ENCODE data around the gene MXI1. TPM values are rescaled to one million over a fixed set of nuclear protein-coding genes. Genes with fewer than 3 reads are reported as not detected.

MXI1 gene
- total RNA-seq, 5 donors from 2014 or later (not counting 1 experiment from before 2014, with no cell fraction given), result 40.2 to 54.1 (median 44.4) TPM

- H3K27me3 ChIP-seq (replicated peaks in 1 of 2; ENCODE audit: control insufficient read depth in 2 of 2, extremely low read depth in 1 of 2, insufficient read depth in 2 of 2, low read length in 1 of 2), result no peaks in the 10 kb centered on the region
- no peaks in the 10 kb centered on the region for H3K9me3 ChIP-seq
- Mint-ChIP-seq H3K4me1 (peaks cover 39 to 47% (median 45%) of the 10 kb centered on the region in 3 donors), H3K4me3 (peak overlapping the region; percentile 89 to 96 (median 94)), H3K9me3 (no peaks in the 10 kb centered on the region), H3K36me3 (peaks cover 14% of the 10 kb centered on the region), H3K27ac (peak overlapping the region; percentile 98 to 100), H3K27me3 (no peaks in the 10 kb centered on the region)
- peak; percentile 44 to 53 (median 49) for ATAC-seq (replicated peaks in 1 of 4)
- CTCF ChIA-PET, result interaction anchor here (0.6 to 4.1 kb wide), 32 partner anchors 8 to 592 kb away, joined by 3 to 56 read pairs (median 4); no protein-coding TSS in a partner anchor
- POLR2A ChIA-PET, result interaction anchor here (0.7 to 1.4 kb wide), 6 partner anchors 47 to 261 kb away, joined by 4 to 7 read pairs (median 4); partner anchors contain the start of gene SMC3 (in 1 of the 2)
- peak in 32 of 35 experiments; percentile 12 to 85 (median 53) for DNase-seq
- peak overlapping the region; percentile 83 for H3K27ac ChIP-seq (ENCODE audit: low read length)
- 41% methylated on average over 3 of the region's 17 CpGs for WGBS (ENCODE audit: insufficient coverage)
- H3K36me3 ChIP-seq (ENCODE audit: control insufficient read depth in 2 of 2, extremely low read depth in 1 of 2, insufficient read depth in 1 of 2, low read length in 1 of 2), result peaks cover 0 to 26% of the 10 kb centered on the region in 2 donors
- peaks cover 14 to 36% of the 10 kb centered on the region in 2 experiments for H3K4me1 ChIP-seq (ENCODE audit: control insufficient read depth in 1 of 2, extremely low read depth in 1 of 2, insufficient read depth in 2 of 2, low read length in 2 of 2)
- peak overlapping the region in 1 of 2 donors; percentile 13 for H3K4me3 ChIP-seq (ENCODE audit: control insufficient read depth in 1 of 2, extremely low read depth in 1 of 2, low read length in 1 of 2)
Observed at GRCh38 chr10:110305767-110306451, 98.5 kb downstream of the MXI1 start.

GRCh38 chr10:110306452-110306768 is 99.0 kb downstream of the MXI1 start:
- Histone ChIP-seq H3K4me1 (ENCODE audit: control insufficient read depth in 1 of 2, extremely low read depth in 1 of 2, insufficient read depth in 2 of 2, low read length in 2 of 2) (peaks cover 14 to 32% of the 10 kb centered on the region in 2 experiments), H3K27ac (ENCODE audit: low read length) (no peak overlapping the region), H3K36me3 (ENCODE audit: control insufficient read depth in 2 of 2, extremely low read depth in 1 of 2, insufficient read depth in 1 of 2, low read length in 1 of 2) (peaks cover 0 to 21% of the 10 kb centered on the region in 2 donors), H3K9me3 (no peaks in the 10 kb centered on the region), H3K4me3 (ENCODE audit: control insufficient read depth in 1 of 2, extremely low read depth in 1 of 2, low read length in 1 of 2) (no peak overlapping the region), H3K27me3 (replicated peaks in 1 of 2; ENCODE audit: control insufficient read depth in 2 of 2, extremely low read depth in 1 of 2, insufficient read depth in 2 of 2, low read length in 1 of 2) (no peaks in the 10 kb centered on the region)
- Mint-ChIP-seq H3K27ac (peak overlapping the region; percentile 29 to 98), H3K9me3 (no peaks in the 10 kb centered on the region), H3K4me3 (peak overlapping the region; percentile 89 to 96 (median 94)), H3K4me1 (peaks cover 35 to 44% (median 44%) of the 10 kb centered on the region in 3 donors), H3K36me3 (peaks cover 12% of the 10 kb centered on the region), H3K27me3 (no peaks in the 10 kb centered on the region)
- ChIA-PET CTCF (interaction anchor here (0.6 to 4.1 kb wide), 25 partner anchors 10 to 334 kb away, joined by 3 to 56 read pairs (median 4); no protein-coding TSS in a partner anchor), POLR2A (interaction anchor here in 1 of 2 donors (0.7 kb wide), 1 partner anchor 97 kb away, joined by 7 read pairs; no protein-coding TSS in a partner anchor)
- DNase-seq (no peak), ATAC-seq (replicated peaks in 1 of 4) (no peak)
- WGBS (ENCODE audit: insufficient coverage), result no CpG with 5 or more reads among the region's 2 CpGs

DNA sequence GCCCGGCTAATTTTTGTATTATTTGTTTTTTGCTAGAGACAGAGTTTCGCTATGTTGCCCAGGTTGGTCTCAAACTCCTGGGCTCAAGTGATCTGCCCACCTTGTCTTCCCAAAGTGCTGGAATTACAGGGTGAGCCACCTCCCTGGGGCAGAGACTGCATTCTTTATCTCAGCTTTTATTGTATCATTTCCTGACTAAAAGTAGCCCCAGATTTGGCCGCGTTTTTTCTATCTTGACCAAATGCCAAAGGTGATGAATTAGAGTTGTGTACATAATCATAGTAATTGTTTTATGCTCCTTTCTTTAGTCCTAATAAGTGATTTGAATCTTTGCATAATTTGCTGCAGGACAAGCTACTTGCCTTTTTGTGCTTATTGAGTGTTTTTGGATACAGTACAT is 100.4 kb downstream of the MXI1 start:
- Histone ChIP-seq H3K4me1 (ENCODE audit: control insufficient read depth in 1 of 2, extremely low read depth in 1 of 2, insufficient read depth in 2 of 2, low read length in 2 of 2) (peaks cover 9 to 21% of the 10 kb centered on the region in 2 experiments), H3K27me3 (replicated peaks in 1 of 2; ENCODE audit: control insufficient read depth in 2 of 2, extremely low read depth in 1 of 2, insufficient read depth in 2 of 2, low read length in 1 of 2) (no peaks in the 10 kb centered on the region), H3K4me3 (ENCODE audit: control insufficient read depth in 1 of 2, extremely low read depth in 1 of 2, low read length in 1 of 2) (no peak overlapping the region), H3K36me3 (ENCODE audit: control insufficient read depth in 2 of 2, extremely low read depth in 1 of 2, insufficient read depth in 1 of 2, low read length in 1 of 2) (peaks cover 0 to 7% of the 10 kb centered on the region in 2 donors), H3K9me3 (no peaks in the 10 kb centered on the region), H3K27ac (ENCODE audit: low read length) (no peak overlapping the region)
- H3K27me3 Mint-ChIP-seq, result no peaks in the 10 kb centered on the region
- ChIA-PET CTCF (interaction anchor here (0.5 to 4.1 kb wide), 13 partner anchors 9 to 614 kb away, joined by 3 to 56 read pairs (median 6); no protein-coding TSS in a partner anchor), POLR2A (interaction anchor here in 1 of 2 donors (0.6 to 0.7 kb wide), 2 partner anchors 241 to 564 kb away, joined by 3 read pairs; no protein-coding TSS in a partner anchor)
- no peak overlapping the region for H3K27ac Mint-ChIP-seq
- no peak for DNase-seq
- peaks cover 3% of the 10 kb centered on the region for H3K36me3 Mint-ChIP-seq
- 100% methylated on average over 2 of the region's 4 CpGs for whole genome bisulfite sequencing (ENCODE audit: insufficient coverage)
- no peak overlapping the region for H3K4me3 Mint-ChIP-seq
- no peaks in the 10 kb centered on the region for H3K9me3 Mint-ChIP-seq
- H3K4me1 Mint-ChIP-seq, result peaks cover 21 to 35% (median 34%) of the 10 kb centered on the region in 3 donors
- ATAC-seq (replicated peaks in 1 of 4), result no peak

DNA sequence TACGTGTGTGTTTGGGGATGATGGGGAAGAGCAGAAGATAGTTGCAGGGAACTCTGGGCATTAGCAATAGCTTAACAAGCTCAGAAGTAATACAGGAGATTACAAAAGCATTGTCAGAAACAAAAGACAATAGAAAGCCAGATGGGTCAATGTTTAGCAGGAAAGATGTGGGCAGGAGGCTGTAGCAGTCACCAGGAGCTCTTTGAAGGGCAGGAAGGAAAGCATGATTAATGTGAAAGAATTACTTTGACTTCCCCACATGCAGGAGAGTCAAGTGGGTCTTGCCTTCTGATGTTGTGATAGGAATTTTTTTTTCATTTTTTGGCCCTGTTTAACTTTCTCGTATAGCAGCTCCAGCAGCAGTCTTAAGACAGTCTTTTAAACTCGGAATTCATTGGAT is 103.3 kb downstream of the MXI1 start:
- H3K36me3 Mint-ChIP-seq, result no peaks in the 10 kb centered on the region
- H3K4me1 ChIP-seq (ENCODE audit: control insufficient read depth in 1 of 2, extremely low read depth in 1 of 2, insufficient read depth in 2 of 2, low read length in 2 of 2), result peaks cover 4% of the 10 kb centered on the region in 2 experiments
- no peaks in the 10 kb centered on the region for H3K27me3 Mint-ChIP-seq
- WGBS (ENCODE audit: insufficient coverage), result 100% methylated on average over 1 of the region's 3 CpGs
- ChIA-PET POLR2A (no interaction called here), CTCF (interaction anchor here (0.6 to 1.3 kb wide), 5 partner anchors 194 to 492 kb away, joined by 3 to 5 read pairs (median 3); no protein-coding TSS in a partner anchor)
- ATAC-seq (replicated peaks in 1 of 4) (no peak), DNase-seq (no peak)
- H3K27ac Mint-ChIP-seq, result no peak overlapping the region
- H3K4me1 Mint-ChIP-seq, result peaks cover 7 to 13% (median 13%) of the 10 kb centered on the region in 3 donors
- no peaks in the 10 kb centered on the region for H3K36me3 ChIP-seq (ENCODE audit: control insufficient read depth in 2 of 2, extremely low read depth in 1 of 2, insufficient read depth in 1 of 2, low read length in 1 of 2)
- no peak overlapping the region for H3K4me3 Mint-ChIP-seq
- H3K4me3 ChIP-seq (ENCODE audit: control insufficient read depth in 1 of 2, extremely low read depth in 1 of 2, low read length in 1 of 2), result no peak overlapping the region
- no peak overlapping the region for H3K27ac ChIP-seq (ENCODE audit: low read length)
- no peaks in the 10 kb centered on the region for H3K9me3 ChIP-seq
- H3K9me3 Mint-ChIP-seq, result no peaks in the 10 kb centered on the region
- no peaks in the 10 kb centered on the region for H3K27me3 ChIP-seq (replicated peaks in 1 of 2; ENCODE audit: control insufficient read depth in 2 of 2, extremely low read depth in 1 of 2, insufficient read depth in 2 of 2, low read length in 1 of 2)

- no CpG with 5 or more reads among the region's 3 CpGs for WGBS (ENCODE audit: insufficient coverage)
- POLR2A ChIA-PET, result interaction anchor here in 1 of 2 donors (0.5 kb wide), 1 partner anchor 139 kb away, joined by 4 read pairs; no protein-coding TSS in a partner anchor
- ATAC-seq (replicated peaks in 1 of 4), result peak; percentile 65 to 76 (median 72)
Observed at GRCh38 chr10:110311357-110311949, 104.0 kb downstream of the MXI1 start.

GRCh38 chr10:110312206-110312605 is 104.8 kb downstream of the MXI1 start:
- ATAC-seq (replicated peaks in 1 of 4) (no peak), DNase-seq (no peak)
- Mint-ChIP-seq H3K36me3 (no peaks in the 10 kb centered on the region), H3K27ac (no peak overlapping the region), H3K4me1 (peaks cover 0 to 8% (median 8%) of the 10 kb centered on the region in 3 donors), H3K27me3 (no peaks in the 10 kb centered on the region), H3K4me3 (no peak overlapping the region), H3K9me3 (no peaks in the 10 kb centered on the region)
- no peaks in the 10 kb centered on the region for H3K4me1 ChIP-seq (ENCODE audit: control insufficient read depth in 1 of 2, extremely low read depth in 1 of 2, insufficient read depth in 2 of 2, low read length in 2 of 2)
- WGBS (ENCODE audit: insufficient coverage), result no CpG with 5 or more reads among the region's 2 CpGs
- CTCF ChIA-PET, result no interaction called here
- H3K27ac ChIP-seq (ENCODE audit: low read length), result no peak overlapping the region
- H3K27me3 ChIP-seq (replicated peaks in 1 of 2; ENCODE audit: control insufficient read depth in 2 of 2, extremely low read depth in 1 of 2, insufficient read depth in 2 of 2, low read length in 1 of 2), result no peaks in the 10 kb centered on the region
- POLR2A ChIA-PET, result interaction anchor here in 1 of 2 donors (0.5 kb wide), 1 partner anchor 140 kb away, joined by 4 read pairs; no protein-coding TSS in a partner anchor
- no peaks in the 10 kb centered on the region for H3K9me3 ChIP-seq
- no peaks in the 10 kb centered on the region for H3K36me3 ChIP-seq (ENCODE audit: control insufficient read depth in 2 of 2, extremely low read depth in 1 of 2, insufficient read depth in 1 of 2, low read length in 1 of 2)
- H3K4me3 ChIP-seq (ENCODE audit: control insufficient read depth in 1 of 2, extremely low read depth in 1 of 2, low read length in 1 of 2), result no peak overlapping the region

More at GRCh38 chr10:110311357-110311949, 104.0 kb downstream of the MXI1 start:
- DNase-seq, result peak in 12 of 35 experiments; percentile 6 to 70 (median 12)
- H3K4me3 ChIP-seq (ENCODE audit: control insufficient read depth in 1 of 2, extremely low read depth in 1 of 2, low read length in 1 of 2), result no peak overlapping the region
- no peaks in the 10 kb centered on the region for H3K27me3 ChIP-seq (replicated peaks in 1 of 2; ENCODE audit: control insufficient read depth in 2 of 2, extremely low read depth in 1 of 2, insufficient read depth in 2 of 2, low read length in 1 of 2)
- no peaks in the 10 kb centered on the region for H3K9me3 Mint-ChIP-seq
- no peaks in the 10 kb centered on the region for H3K9me3 ChIP-seq
- H3K36me3 ChIP-seq (ENCODE audit: control insufficient read depth in 2 of 2, extremely low read depth in 1 of 2, insufficient read depth in 1 of 2, low read length in 1 of 2), result no peaks in the 10 kb centered on the region
- no peaks in the 10 kb centered on the region for H3K27me3 Mint-ChIP-seq
- H3K27ac Mint-ChIP-seq, result no peak overlapping the region
- H3K4me1 ChIP-seq (ENCODE audit: control insufficient read depth in 1 of 2, extremely low read depth in 1 of 2, insufficient read depth in 2 of 2, low read length in 2 of 2), result no peaks in the 10 kb centered on the region
- H3K27ac ChIP-seq (ENCODE audit: low read length), result no peak overlapping the region
- no peak overlapping the region for H3K4me3 Mint-ChIP-seq
- no peaks in the 10 kb centered on the region for H3K36me3 Mint-ChIP-seq
- CTCF ChIA-PET, result interaction anchor here in 1 of 2 donors (1.3 kb wide), 1 partner anchor 236 kb away, joined by 5 read pairs; no protein-coding TSS in a partner anchor
- peaks cover 0 to 8% (median 8%) of the 10 kb centered on the region in 3 donors for H3K4me1 Mint-ChIP-seq
